HCT116 (cell line): ENCODE data around the gene NFASC. TPM values are rescaled to one million over a fixed set of nuclear protein-coding genes. Genes with fewer than 3 reads are reported as not detected.

ENCODE experiments used
- ATAC-seq: fragments of 200-7000 bp; cut with Tn5 transposase; 2 replicates; pipeline ENCODE4 v1.9.1; 2020; ENCODE audit warnings: mild to moderate bottlenecking, moderate library complexity
- BruUV-seq: library from RNA; stranded (reverse); fragments of 400-500 nt; replicated peaks from 2 replicates; lab custom pipeline; 2021; lab: Mats Ljungman, UMichigan
- CTCF ChIA-PET: fragments of 300-600 bp; sonication (Branson Sonifier 250); formaldehyde crosslinking; loops from one replicate; lab custom pipeline; 2021; ENCODE audit warnings: antibody characterized with exemption; lab: Charles Lee
- POLR2A ChIA-PET: fragments of 300-600, 350-600 bp; sonication (Branson Sonifier 250); formaldehyde crosslinking; loops from one replicate; lab custom pipeline; 2021; ENCODE audit warnings: antibody characterized with exemption; lab: Charles Lee
- RAD21 ChIA-PET, 2 experiments: fragments of 300-600 bp; sonication (Branson Sonifier 250); formaldehyde crosslinking; loops; one replicate each; lab custom pipeline; 2023; ENCODE audit warnings: low total read pairs in 2 of 2; ENCODE audit not compliant: uncharacterized antibody in 2 of 2, unreplicated experiment in 2 of 2, low non-redundant PET in 1 of 2; lab: Charles Lee
- DNase-seq: peaks from one replicate; pipeline ENCODE4 v3.0.0-alpha.2; 2010; ENCODE audit warnings: low read depth, low spot score
- H2AFZ ChIP-seq: fragments of 200-600 bp; shearing (Covaris generic), sonication (generic); 2 replicates; pipeline ENCODE4 v1.6.1; 2017; ENCODE audit warnings: low read depth, mixed run types, mixed read lengths, antibody characterized with exemption, low read length; ENCODE audit not compliant: poor library complexity, severe bottlenecking
- H3K27ac ChIP-seq: 2 replicates; pipeline ENCODE4 v1.5.1; 2012; ENCODE audit warnings: low read depth, low read length
- H3K27me3 ChIP-seq: fragments of 200-600 bp; sonication (generic); 2 replicates; pipeline ENCODE4 v1.6.1; 2016; ENCODE audit warnings: mixed run types, low read length, mixed read lengths; ENCODE audit not compliant: insufficient read depth
- H3K36me3 ChIP-seq, 2 experiments: fragments of 200-500 bp in 1 of 2; fragments of 200-600 bp in 1 of 2; sonication (Bioruptor generic) in 1 of 2; sonication (generic) in 1 of 2; 2 replicates each; pipeline versions ENCODE4 v1.5.1 to v1.6.1; 2014 to 2016; ENCODE audit warnings: low read length in 2 of 2, inconsistent platforms in 1 of 2, mixed read lengths in 1 of 2, mixed run types in 1 of 2; ENCODE audit not compliant: insufficient read depth in 2 of 2, control insufficient read depth in 1 of 2
- H3K4me1 ChIP-seq, 2 experiments: fragments of 200-600 bp in 1 of 2; sonication (generic) in 1 of 2; 2 replicates each; pipeline versions ENCODE4 v1.5.1 to v1.6.1; 2012 to 2017; ENCODE audit warnings: low read length in 2 of 2, inconsistent platforms in 1 of 2, mild to moderate bottlenecking in 1 of 2, mixed read lengths in 1 of 2, mixed run types in 1 of 2, moderate library complexity in 1 of 2; ENCODE audit not compliant: insufficient read depth in 2 of 2, control insufficient read depth in 1 of 2
- H3K4me2 ChIP-seq: fragments of 200-600 bp; sonication (generic); 2 replicates; pipeline ENCODE4 v1.6.1; 2017; ENCODE audit warnings: mixed run types, low read length, mixed read lengths
- H3K4me3 ChIP-seq, 2 experiments: fragments of 200-600 bp in 1 of 2; sonication (generic) in 1 of 2; replicated peaks in 1 of 2; 2 replicates each; pipeline ENCODE4 v1.5.1; 2011 to 2016; ENCODE audit warnings: low read length in 2 of 2, control low read depth in 1 of 2, low read depth in 1 of 2, mild to moderate bottlenecking in 1 of 2, mixed read lengths in 1 of 2, mixed run types in 1 of 2
- H3K79me2 ChIP-seq: fragments of 200-600 bp; sonication (generic); 2 replicates; pipeline ENCODE4 v1.6.1; 2017; ENCODE audit warnings: mild to moderate bottlenecking, mixed run types, low read length, moderate library complexity, mixed read lengths; ENCODE audit not compliant: insufficient read depth
- H3K9ac ChIP-seq: fragments of 200-600 bp; sonication (generic); 2 replicates; pipeline ENCODE4 v1.6.1; 2016; ENCODE audit warnings: low read length, mixed read lengths
- H3K9me2 ChIP-seq: fragments of 200-600 bp; sonication (generic), shearing (Covaris generic); 2 replicates; pipeline ENCODE4 v1.6.1; 2017; ENCODE audit warnings: mixed run types, mild to moderate bottlenecking, moderate library complexity; ENCODE audit not compliant: insufficient read depth
- H3K9me3 ChIP-seq, 2 experiments: fragments of 200-500 bp in 1 of 2; fragments of 200-600 bp in 1 of 2; sonication (Bioruptor generic) in 1 of 2; sonication (generic) in 1 of 2; 2 replicates each; pipeline ENCODE4 v1.6.1; 2014 to 2017; ENCODE audit warnings: low read length in 2 of 2, mixed read lengths in 2 of 2, inconsistent platforms in 1 of 2, low read depth in 1 of 2, mild to moderate bottlenecking in 1 of 2, mixed run types in 1 of 2, moderate library complexity in 1 of 2; ENCODE audit not compliant: control insufficient read depth in 1 of 2, insufficient read depth in 1 of 2
- H4K20me1 ChIP-seq: fragments of 200-600 bp; sonication (generic), shearing (Covaris generic); 2 replicates; pipeline ENCODE4 v1.6.1; 2017; ENCODE audit warnings: mixed run types, mild to moderate bottlenecking, moderate library complexity; ENCODE audit not compliant: insufficient read depth
- ATF3 ChIP-seq: IDR thresholded peaks from 2 replicates; pipeline ENCODE4 v1.6.1; 2012
- EGR1 ChIP-seq: IDR thresholded peaks from 2 replicates; pipeline ENCODE4 v1.6.1; 2012; ENCODE audit warnings: low read depth
- ELF1 ChIP-seq: IDR thresholded peaks from 2 replicates; pipeline ENCODE4 v1.6.1; 2012; ENCODE audit warnings: low read depth, borderline replicate concordance
- EZH2phosphoT487 ChIP-seq: fragments of 200-600 bp; IDR thresholded peaks from 2 replicates; pipeline ENCODE4 v1.6.1; 2018; ENCODE audit warnings: antibody characterized with exemption, borderline replicate concordance
- FOSL1 ChIP-seq: IDR thresholded peaks from 2 replicates; pipeline ENCODE4 v1.6.1; 2012; ENCODE audit warnings: low read depth
- MAX ChIP-seq: IDR thresholded peaks from 2 replicates; pipeline ENCODE4 v1.6.1; 2012
- POLR2A ChIP-seq: IDR thresholded peaks from 2 replicates; pipeline ENCODE4 v1.7.0; 2011; ENCODE audit warnings: borderline replicate concordance; ENCODE audit not compliant: insufficient read depth, insufficient read length; ENCODE audit errors: extremely low read depth
- POLR2AphosphoS5 ChIP-seq: IDR thresholded peaks from 2 replicates; pipeline ENCODE4 v1.6.1; 2011; ENCODE audit warnings: mild to moderate bottlenecking, low read depth, low read length, moderate library complexity
- RAD21 ChIP-seq: IDR thresholded peaks from 2 replicates; pipeline ENCODE4 v1.6.1; 2012; ENCODE audit warnings: low read depth, mild to moderate bottlenecking
- REST ChIP-seq: IDR thresholded peaks from 2 replicates; pipeline ENCODE4 v1.6.1; 2012; ENCODE audit warnings: low read depth
- ZBTB33 ChIP-seq: IDR thresholded peaks from 2 replicates; pipeline ENCODE4 v1.6.1; 2011; ENCODE audit warnings: mild to moderate bottlenecking, low read length, moderate library complexity; ENCODE audit not compliant: insufficient replicate concordance; ENCODE audit errors: extremely low read depth
- ZNF274 ChIP-seq: fragments of 200-500 bp; sonication (Bioruptor generic); IDR thresholded peaks from 2 replicates; pipeline ENCODE4 v1.6.1; 2014; ENCODE audit warnings: mild to moderate bottlenecking, low read depth, low read length, inconsistent platforms
- intact Hi-C: fragments of 100-400 bp; cut with micrococcal nuclease; formaldehyde crosslinking; loops from 2 replicates; pipeline ENCODE4 v1.10.0; 2022
- total RNA-seq: library from RNA; stranded (reverse); gene quantifications from one replicate; pipeline ENCODE4 v1.2.1, GENCODE V29; 2021; ENCODE audit not compliant: unreplicated experiment

NFASC gene
- total RNA-seq, 1 experiment from 2014 or later = 0.57 TPM

- Histone ChIP-seq H3K4me1 (no peaks in the 10 kb centered on the region), H3K4me3 (no peak overlapping the region), H3K4me2 (no peak overlapping the region), H3K9ac (no peak overlapping the region), H3K27ac (no peak overlapping the region), H3K9me2 (no peaks in the 10 kb centered on the region), H2AFZ (no peak overlapping the region), H3K36me3 (no peaks in the 10 kb centered on the region), H3K9me3 (no peaks in the 10 kb centered on the region), H4K20me1 (no peaks in the 10 kb centered on the region), H3K79me2 (no peaks in the 10 kb centered on the region), H3K27me3 (peaks cover 16% of the 10 kb centered on the region; the same call in 1 of the 2 replicates)
- ChIA-PET CTCF (interaction anchor here (9.1 kb wide), 1 partner anchor 71 kb away, joined by 205 read pairs; no protein-coding TSS in a partner anchor), POLR2A (no interaction called here), RAD21 (no interaction called here)
- DNase-seq (no peak), ATAC-seq (no peak)
- intact Hi-C loops = no loop called here
- BruUV-seq = no TSS peak
- TF ChIP-seq RAD21 (no peak), EZH2phosphoT487 (no peak), ELF1 (no peak), ZBTB33 (no peak), ATF3 (no peak), EGR1 (no peak), MAX (no peak), FOSL1 (no peak), POLR2A (no peak), POLR2AphosphoS5 (no peak), REST (no peak), ZNF274 (no peak)
These were observed 120.7 kb downstream of the NFASC start for GRCh38 chr1:204991342-204991844.
